Bronchial epithelial cell (primary cell): ENCODE results near the gene NFASC. TPM values are rescaled to one million over a fixed set of nuclear protein-coding genes. Genes with fewer than 3 reads are reported as not detected.

ENCODE experiments used
- DNase-seq: peaks from one replicate; pipeline ENCODE4 v3.0.0-alpha.2; 2010; ENCODE audit warnings: low read depth
- FAIRE-seq: peaks from 2 replicates; lab custom pipeline; 2011; peaks lifted over from hg19 to GRCh38; lab: Jason Lieb, UNC
- H3K27me3 ChIP-seq: 2 replicates; pipeline ENCODE4 v1.5.1; 2011; ENCODE audit warnings: low read length; ENCODE audit not compliant: control insufficient read depth, insufficient read depth
- H3K36me3 ChIP-seq: 2 replicates; pipeline ENCODE4 v1.5.1; 2011; ENCODE audit warnings: low read length; ENCODE audit not compliant: control insufficient read depth, insufficient read depth
- H3K4me3 ChIP-seq: 2 replicates; pipeline ENCODE4 v1.5.1; 2011; ENCODE audit warnings: mild to moderate bottlenecking, low read depth, low read length, control low read depth
- total RNA-seq: library from RNA; depleted of rRNA; stranded (reverse); fragments of >200 nt; gene quantifications from 2 replicates; pipeline ENCODE4 v1.2.1, GENCODE V29; 2014
- TF ChIP-seq, protein P1 (sequence below): IDR thresholded peaks from 2 replicates; pipeline ENCODE4 v1.5.1; 2011; ENCODE audit warnings: mild to moderate bottlenecking, moderate library complexity, low read length, control low read depth, inconsistent platforms; ENCODE audit not compliant: insufficient read depth, severe bottlenecking

NFASC gene
- total RNA-seq, 1 donor from 2014 or later, result 0.53 TPM

DNA sequence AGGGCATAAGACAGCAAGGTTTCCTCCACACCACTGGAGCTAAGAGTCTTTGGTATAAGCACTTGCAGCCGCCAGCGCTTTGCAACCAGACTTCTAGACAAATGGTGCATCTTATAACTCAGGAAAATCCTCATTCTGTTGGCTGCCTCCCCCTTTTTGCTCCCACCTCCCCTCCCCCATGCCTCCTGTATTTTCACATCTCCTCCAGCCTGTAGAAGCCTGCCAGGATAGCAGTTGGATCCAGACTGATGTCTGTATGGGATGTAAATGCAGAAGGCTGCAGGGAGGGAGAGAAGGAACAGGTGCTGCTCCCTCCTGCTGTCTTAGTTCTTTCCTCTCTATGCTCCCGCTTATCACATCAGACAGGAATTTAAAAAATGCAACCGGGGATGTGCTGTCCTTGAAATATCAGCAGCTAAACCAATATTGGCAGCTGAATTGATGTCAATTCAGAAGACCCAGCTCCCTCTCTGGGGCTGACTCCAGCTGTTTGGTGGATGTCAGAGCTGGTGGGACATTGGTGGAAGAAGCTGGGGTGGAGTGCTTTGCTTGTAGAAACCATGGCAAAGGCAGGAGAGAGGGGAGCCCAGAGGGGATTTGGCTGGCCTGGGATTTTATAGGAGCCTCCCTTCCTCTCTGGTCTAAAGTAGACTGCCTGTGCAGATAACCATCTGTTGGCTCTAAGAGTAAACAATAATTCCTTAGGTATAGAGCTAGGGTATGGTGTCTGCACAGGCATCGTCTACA is 53.5 kb downstream of the NFASC start:
- Histone ChIP-seq H3K4me3 (no peak overlapping the region), H3K27me3 (peaks cover 2% of the 10 kb centered on the region), H3K36me3 (no peaks in the 10 kb centered on the region)
- no peak for FAIRE-seq
- DNase-seq, result peak; percentile 14
- TF ChIP-seq, protein P1, sequence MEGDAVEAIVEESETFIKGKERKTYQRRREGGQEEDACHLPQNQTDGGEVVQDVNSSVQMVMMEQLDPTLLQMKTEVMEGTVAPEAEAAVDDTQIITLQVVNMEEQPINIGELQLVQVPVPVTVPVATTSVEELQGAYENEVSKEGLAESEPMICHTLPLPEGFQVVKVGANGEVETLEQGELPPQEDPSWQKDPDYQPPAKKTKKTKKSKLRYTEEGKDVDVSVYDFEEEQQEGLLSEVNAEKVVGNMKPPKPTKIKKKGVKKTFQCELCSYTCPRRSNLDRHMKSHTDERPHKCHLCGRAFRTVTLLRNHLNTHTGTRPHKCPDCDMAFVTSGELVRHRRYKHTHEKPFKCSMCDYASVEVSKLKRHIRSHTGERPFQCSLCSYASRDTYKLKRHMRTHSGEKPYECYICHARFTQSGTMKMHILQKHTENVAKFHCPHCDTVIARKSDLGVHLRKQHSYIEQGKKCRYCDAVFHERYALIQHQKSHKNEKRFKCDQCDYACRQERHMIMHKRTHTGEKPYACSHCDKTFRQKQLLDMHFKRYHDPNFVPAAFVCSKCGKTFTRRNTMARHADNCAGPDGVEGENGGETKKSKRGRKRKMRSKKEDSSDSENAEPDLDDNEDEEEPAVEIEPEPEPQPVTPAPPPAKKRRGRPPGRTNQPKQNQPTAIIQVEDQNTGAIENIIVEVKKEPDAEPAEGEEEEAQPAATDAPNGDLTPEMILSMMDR, result no peak

DNA sequence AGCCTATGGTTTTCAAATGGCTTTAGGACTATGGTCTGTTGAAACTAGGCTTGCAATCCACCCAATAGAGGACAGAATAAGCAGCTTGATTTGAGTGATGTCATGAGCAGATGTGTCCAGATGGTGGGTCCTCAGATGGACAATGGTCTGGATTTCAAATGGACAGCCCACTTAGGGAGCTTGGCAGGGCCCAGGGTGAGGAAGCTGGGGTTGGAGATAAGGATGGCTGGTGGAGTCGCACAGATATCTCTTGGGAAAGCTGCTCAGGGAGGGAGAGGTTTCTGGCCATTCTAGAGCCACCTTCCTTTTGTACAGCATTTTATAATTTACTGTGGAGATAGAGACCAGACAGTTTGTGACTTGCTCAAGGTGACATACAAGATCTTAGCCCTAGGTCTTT is 55.0 kb downstream of the NFASC start:
- FAIRE-seq (no peak), DNase-seq (no peak)

DNA sequence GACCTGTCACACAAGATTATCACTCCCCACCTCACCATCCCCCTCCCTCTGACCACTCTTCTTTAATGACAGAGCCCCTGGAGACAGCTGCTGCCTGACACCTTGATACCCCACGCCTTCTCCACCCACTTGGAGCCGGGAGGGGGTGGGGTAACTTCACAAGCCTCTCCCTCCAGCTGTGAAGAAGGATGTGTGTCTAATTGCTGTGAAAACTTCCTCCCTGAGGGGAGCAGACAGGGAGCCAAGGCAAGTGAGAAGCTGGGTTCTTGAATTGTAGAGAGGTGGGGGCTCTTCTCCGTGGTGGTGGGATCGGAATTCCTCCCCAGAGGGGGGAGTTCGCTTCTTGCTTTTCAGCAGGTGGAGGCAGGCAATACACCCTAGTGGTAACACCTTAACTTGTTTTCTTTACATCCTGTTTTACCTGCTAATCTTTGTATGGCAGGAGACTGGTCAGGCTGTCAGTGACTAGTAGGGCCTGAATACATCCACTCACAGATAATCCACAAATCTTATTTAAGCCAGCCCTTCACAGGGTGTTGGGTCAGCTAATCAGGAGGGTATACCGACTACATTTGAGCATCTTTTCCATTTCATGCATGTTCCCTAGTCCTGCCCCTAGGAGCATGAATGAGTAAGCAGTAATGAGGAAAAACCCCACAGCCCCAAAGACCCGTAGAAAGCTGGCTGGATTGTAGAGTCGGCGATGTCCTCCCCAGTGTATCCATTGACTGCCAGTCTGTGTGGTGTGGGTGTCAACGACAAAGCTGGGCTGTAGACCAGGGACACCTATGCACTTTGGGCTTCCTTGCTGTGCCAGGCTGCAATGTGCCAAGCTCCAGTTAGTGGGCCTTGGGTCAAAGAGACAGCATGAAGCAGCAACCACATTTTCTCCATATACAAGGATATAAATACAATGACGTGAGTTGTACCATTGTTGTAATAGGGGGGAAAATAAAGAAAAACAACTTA is 57.3 kb downstream of the NFASC start:
- DNase-seq, result no peak
- H3K4me3 ChIP-seq, result no peak overlapping the region
- FAIRE-seq, result peak; percentile 60
- H3K36me3 ChIP-seq, result no peaks in the 10 kb centered on the region
- peaks cover 2% of the 10 kb centered on the region for H3K27me3 ChIP-seq
- TF ChIP-seq, protein P1, result no peak

More for the DNA sequence above, 55.0 kb downstream of the NFASC start:
- Histone ChIP-seq H3K4me3 (no peak overlapping the region), H3K36me3 (no peaks in the 10 kb centered on the region), H3K27me3 (peaks cover 2% of the 10 kb centered on the region)
- TF ChIP-seq, protein P1, result no peak

DNA sequence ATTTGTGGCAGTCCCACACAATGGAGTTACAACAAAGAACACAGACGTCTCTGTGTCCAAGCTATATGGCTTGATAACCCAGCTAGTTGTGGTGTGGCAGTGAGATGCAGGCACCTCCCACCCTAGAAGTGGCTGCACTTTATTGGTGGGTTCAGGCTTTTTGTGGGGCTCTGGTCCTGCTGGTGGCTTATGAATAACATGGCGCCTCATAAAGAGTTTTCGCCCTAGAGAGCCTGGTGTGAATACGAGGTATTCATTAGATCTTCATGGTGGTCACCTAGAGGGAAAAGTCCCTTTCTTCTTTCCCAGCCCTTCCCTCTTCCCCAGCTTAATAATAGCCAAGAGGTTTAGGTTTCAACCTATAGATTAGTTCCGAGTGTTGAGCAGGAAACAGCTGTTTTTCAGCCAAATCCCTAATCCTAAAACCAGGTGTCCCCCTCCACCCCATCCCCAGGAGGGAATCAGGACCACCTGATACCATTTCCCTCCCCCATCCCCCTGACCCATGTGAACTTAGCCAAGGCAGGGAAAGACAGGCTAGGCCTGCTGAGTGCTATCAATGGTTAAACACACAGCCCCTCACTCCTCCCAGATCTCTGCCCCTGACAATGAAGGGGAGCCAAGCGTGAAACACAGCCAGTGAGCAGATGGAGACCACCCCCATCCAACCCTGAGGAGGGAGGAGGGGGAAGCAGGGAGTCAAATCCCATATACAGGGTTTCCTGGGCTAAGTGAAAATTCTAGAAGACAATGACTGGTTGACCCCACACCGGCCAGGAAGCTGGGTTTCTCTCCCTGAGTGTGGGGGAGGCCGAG is 58.2 kb downstream of the NFASC start:
- FAIRE-seq, result no peak
- DNase-seq, result no peak
- Histone ChIP-seq H3K4me3 (no peak overlapping the region), H3K27me3 (peaks cover 2% of the 10 kb centered on the region), H3K36me3 (no peaks in the 10 kb centered on the region)
- TF ChIP-seq, protein P1, result no peak

DNA sequence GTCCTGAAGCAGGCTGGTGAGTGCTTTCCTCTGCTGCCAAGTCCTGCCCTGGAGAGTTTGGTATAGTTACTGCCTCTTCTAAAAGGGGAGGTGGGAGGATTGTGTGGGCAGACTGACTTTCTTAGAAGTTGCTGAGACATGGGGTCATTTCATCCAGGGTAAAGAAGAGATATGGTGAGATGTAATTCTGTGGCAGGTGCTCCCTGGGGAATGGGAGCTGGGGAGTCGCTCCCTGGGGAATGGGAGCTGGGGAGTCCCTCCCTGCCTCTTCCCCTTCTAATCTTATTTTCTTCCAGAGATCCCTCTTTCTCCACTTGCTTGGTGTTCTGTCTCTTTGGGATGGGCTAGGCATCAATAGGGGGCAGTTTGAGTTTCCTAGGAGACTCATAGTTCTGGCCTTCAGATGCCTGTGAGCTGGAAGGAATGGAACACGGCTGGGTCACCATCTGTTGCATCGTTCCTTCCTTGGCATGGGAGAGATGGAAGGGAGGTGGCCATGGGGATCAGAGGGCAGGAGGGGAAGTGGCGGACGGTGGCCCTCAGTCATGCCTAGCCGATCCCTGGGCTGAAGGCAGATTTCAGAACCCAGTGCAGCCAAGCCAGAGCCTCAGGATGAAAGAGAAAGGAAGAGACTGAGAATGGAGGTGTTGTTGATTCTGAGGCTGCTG is 59.0 kb downstream of the NFASC start:
- Histone ChIP-seq H3K27me3 (peaks cover 2% of the 10 kb centered on the region), H3K36me3 (no peaks in the 10 kb centered on the region), H3K4me3 (no peak overlapping the region)
- DNase-seq (no peak), FAIRE-seq (no peak)
- TF ChIP-seq, protein P1, result no peak
